T-cell (primary cell): ENCODE data around the gene SLC39A11. TPM values are rescaled to one million over a fixed set of nuclear protein-coding genes. Genes with fewer than 3 reads are reported as not detected.

Experiments
- total RNA-seq, 35 experiments: library from RNA in 6 of 35; stranded (reverse) in 6 of 35; fragments of 120-200 nt in 1 of 35; gene quantifications; one replicate each; pipeline versions ENCODE4 v1.2.1 to v1.2.4 and lab custom pipeline; 2013 to 2026

Gene SLC39A11
- total RNA-seq, 5 donors from 2014 or later (not counting 1 experiment from before 2014, with no cell fraction given), result 18.6 to 27.1 (median 23.4) TPM

Other genes starting within 250 kb of the SLC39A11 start
- gene SSTR2, start 72.3 kb upstream of the SLC39A11 start, total RNA-seq, result not detected
- gene COG1, start 100.4 kb upstream of the SLC39A11 start, total RNA-seq, result 10 to 100 TPM; 66.3 to 77.2 (median 73.3) TPM
- gene CPSF4L, start 169.2 kb upstream of the SLC39A11 start, total RNA-seq, result not detected
- 1 to 10 TPM; 1.1 to 3.7 (median 1.3) TPM for gene CDC42EP4, start 219.3 kb upstream of the SLC39A11 start, total RNA-seq